T-helper 1 cell (primary cell): ENCODE data around the gene TTLL7.
"Not testable (repeated sequence)": the region's sequence is repeated elsewhere in the genome, so short reads cannot be mapped to it uniquely, and the experiment has no call there.

Source experiments
- DNase-seq, 5 donors: peaks; one replicate each; pipeline ENCODE4 v3.0.0-alpha.2; 2012 to 2020

Gene TTLL7

GRCh38 chr1:83994111-83994510 is 4.8 kb downstream of the TTLL7 start:
- no peak for DNase-seq

DNA sequence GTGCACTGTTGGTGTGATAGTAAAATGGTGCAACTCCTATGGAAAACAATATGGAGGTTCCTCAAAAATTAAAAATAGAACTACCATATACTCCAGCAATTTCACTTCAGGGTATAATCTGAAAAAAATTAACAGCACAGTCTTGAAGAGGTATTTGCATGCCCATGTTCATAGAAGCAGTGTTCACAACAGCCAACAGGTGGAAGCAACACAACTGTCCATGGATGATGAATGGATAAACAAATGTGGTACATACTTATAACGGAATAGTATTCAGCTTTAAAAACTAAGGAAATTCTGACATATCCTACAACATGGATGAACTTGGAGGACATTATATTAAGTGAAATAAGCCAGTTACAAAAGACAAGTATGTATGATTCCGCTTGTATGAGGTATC is 8.2 kb downstream of the TTLL7 start:
- DNase-seq = no peak

DNA sequence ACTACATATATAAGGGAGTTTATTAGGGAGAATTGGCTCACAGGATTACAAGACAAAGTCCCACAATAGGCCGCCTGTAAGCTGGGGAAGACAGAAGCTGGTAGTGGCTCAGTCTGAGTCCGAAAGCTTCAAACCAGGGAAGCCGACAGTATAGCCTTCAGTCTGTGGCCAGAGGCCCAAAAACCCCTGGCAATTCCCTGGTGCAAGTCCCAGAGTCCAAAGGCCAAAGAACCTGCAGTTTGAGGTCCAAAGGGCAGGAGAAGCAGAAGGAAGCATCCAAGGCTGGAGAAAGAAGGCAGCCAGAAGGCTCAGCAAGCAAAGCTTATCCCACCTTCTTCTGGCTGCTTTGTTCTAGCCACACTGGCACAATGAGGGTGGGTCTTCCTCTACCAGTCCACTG is 13.9 kb downstream of the TTLL7 start:
- no peak for DNase-seq

DNA sequence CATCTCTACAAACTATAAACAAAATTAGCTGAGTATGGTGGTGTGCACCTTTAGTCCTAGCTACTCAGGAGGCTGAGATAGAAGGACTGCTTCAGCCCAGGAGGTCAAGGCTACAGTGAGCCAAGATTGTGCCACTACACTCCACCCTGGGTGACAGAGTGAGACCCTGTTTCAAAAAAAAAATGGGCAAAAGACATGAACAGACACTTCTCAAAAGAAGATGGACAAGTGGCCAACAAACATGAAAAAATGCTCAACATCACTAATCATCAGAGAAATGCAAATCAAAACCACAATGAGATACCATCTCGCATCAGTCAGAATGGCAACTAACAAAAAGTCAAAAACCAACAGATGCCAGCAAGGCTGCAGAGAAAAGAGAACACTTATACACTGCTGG is 15.0 kb downstream of the TTLL7 start:
- DNase-seq = not testable (repeated sequence)

- DNase-seq = no peak
Observed at GRCh38 chr1:83978056-83978455, 20.9 kb downstream of the TTLL7 start.

GRCh38 chr1:83976920-83977319 is 22.0 kb downstream of the TTLL7 start:
- DNase-seq = no peak

- DNase-seq = no peak
Observed at GRCh38 chr1:83970802-83971201, 28.1 kb downstream of the TTLL7 start.

GRCh38 chr1:83970114-83970513 is 28.8 kb downstream of the TTLL7 start:
- no peak for DNase-seq

DNA sequence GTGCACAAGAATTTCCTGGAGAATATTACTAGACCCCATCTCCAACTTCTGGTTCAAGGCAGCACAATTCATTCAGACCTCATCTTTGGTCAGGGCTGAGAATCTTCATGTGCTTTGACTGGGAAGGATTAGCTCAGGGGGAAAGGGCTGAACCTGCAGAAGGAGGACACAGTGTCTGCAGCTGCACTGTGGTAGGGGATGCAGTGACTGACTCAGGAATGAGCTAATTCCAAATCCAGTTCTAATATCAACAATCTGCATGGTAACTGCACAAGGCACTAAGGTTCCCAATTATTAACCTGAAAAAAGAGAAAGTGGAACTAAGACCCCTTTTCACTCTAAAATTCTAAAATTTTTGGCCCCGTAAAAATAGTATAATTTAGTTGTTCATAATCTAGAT is 31.6 kb downstream of the TTLL7 start:
- DNase-seq = no peak

GRCh38 chr1:83964153-83964552 is 34.8 kb downstream of the TTLL7 start:
- no peak for DNase-seq

DNA sequence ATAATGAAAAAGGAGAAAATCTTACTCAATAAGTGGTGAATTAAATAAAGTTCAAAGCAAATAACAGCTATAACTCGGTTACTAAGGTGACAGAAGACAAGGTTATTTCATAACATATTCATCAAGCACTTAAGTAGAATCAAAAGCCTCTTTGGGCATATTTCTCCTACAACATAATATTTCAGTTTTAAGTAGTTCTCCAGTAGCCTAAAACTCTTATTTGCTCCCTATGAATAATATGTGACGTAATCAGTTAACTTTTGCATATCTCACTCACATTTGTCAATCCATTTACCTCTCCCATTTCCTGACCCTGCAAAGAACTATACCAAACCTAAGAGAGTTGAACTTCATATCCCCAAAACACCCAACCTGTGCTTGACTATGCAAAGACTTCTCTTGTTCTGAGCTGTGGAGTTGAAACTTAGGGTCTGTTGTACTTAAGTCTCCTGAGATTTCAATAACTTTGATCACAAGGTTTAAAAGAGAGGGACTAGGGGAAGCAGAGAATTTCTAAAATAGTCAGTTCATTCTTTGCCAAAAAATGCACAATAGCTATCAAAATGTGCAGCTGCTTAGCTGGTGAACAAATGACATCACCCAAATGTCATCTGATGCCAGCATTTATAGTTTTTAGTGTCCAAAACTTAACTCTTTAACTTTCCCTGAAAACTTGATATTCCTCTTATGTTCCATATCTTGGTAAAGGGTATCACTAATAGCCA is 37.2 kb downstream of the TTLL7 start:
- DNase-seq = no peak

GRCh38 chr1:83960669-83961277 is 38.2 kb downstream of the TTLL7 start:
- DNase-seq = no peak

- DNase-seq = no peak
Observed at GRCh38 chr1:83959824-83960498, 39.0 kb downstream of the TTLL7 start.

DNA sequence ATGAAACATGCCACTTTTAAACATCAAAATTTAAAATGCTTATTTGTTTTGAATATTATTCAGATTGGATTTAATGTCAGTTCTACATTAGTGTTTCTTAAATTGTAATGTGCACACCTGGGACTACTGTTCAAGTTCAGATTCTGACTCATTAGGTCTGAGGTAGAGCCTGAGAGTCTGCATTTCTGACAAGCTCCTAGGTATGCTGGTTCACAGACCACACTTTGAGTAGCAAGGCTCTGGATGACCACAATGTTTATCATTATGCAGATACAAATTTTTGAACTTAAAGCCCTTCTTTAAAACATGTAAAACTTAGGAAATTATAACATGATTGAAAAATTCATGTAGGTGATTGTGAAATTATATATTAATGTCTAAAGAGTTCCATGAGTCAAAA is 40.2 kb downstream of the TTLL7 start:
- DNase-seq = no peak

GRCh38 chr1:83954166-83954823 is 44.6 kb downstream of the TTLL7 start:
- no peak for DNase-seq

- no peak for DNase-seq
Observed at GRCh38 chr1:83950106-83950661, 48.7 kb downstream of the TTLL7 start.

DNA sequence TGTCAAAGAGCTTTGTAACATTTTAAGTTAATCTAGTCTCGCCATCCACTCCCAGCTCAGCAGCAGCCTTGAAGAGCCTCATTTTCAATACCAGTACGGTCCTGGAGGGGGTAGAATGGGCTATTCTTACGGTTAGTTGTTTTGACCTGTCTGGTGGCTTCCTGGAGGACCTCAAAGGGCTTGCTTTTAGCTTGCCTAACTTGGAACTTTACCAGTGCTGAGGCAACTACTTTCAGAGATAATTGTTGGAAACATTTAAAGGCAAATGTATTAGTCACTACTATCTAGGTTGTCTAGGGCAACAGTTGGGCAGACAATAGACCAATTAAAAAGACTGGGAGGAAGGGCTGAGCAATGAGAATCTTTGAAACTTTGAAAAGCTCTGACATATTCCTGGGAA is 56.0 kb downstream of the TTLL7 start:
- DNase-seq = no peak

GRCh38 chr1:83934550-83934949 is 64.4 kb downstream of the TTLL7 start:
- no peak for DNase-seq

- DNase-seq = no peak
Observed at GRCh38 chr1:83932693-83933092, 66.2 kb downstream of the TTLL7 start.

GRCh38 chr1:83932281-83932680 is 66.7 kb downstream of the TTLL7 start:
- no peak for DNase-seq

DNA sequence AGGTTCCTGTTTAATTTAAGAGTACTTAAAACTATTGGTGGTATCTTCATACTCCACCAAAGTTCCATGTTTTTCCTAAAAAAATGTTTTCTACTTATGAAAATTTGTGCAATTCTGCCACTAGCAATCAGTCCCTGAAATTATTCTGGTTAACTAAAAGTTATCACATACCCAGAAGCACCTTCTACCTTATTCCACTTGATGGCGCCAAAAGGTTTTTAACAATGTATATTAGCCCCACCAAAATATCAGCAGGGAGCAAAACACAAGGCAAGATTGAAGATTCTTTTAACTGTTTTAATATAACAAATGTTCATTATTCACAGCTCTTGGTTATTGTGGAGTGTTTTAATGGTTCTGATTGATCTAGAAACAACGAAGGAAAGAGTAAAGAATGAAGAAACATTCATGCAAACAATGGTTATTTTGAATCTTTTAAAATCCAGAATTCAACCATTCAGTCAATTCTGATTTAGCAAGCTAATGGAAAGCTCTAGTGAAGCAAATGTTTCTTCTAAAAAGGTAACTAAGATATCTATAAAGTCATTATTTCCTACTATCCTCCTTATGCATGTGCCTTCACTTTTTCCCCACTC is 67.2 kb downstream of the TTLL7 start:
- DNase-seq = peak in 2 of 5 donors; percentile 7 to 11

GRCh38 chr1:83929184-83929583 is 69.7 kb downstream of the TTLL7 start:
- no peak for DNase-seq

- no peak for DNase-seq
Observed at GRCh38 chr1:83928396-83928795, 70.5 kb downstream of the TTLL7 start.
